ENCODE data around the gene KRT20.
"Not testable (repeated sequence)": the region's sequence is repeated elsewhere in the genome, so short reads cannot be mapped to it uniquely, and the experiment has no call there.

KRT20 gene

GRCh38 chr17:40884708-40885512, at the start of gene KRT20:
Gene KRT20 (minus strand): TSS chr17:40885242. CDS start chr17:40885185, 57 bp downstream.
- no peak for DNase-seq (ENCODE audit: low read depth)

GRCh38 chr17:40932608-40933007, 47.6 kb upstream of the KRT20 start:
- DNase-seq (ENCODE audit: low read depth): no peak

- no peak for DNase-seq (ENCODE audit: low read depth)
Observed at GRCh38 chr17:40931311-40931710, 46.3 kb upstream of the KRT20 start.

- DNase-seq (ENCODE audit: low read depth): no peak
Observed at GRCh38 chr17:40926341-40926740, 41.3 kb upstream of the KRT20 start.

- no peak for DNase-seq (ENCODE audit: low read depth)
Observed at GRCh38 chr17:40922239-40922638, 37.2 kb upstream of the KRT20 start.

- no peak for DNase-seq (ENCODE audit: low read depth)
Observed at GRCh38 chr17:40921026-40921425, 36.0 kb upstream of the KRT20 start.

GRCh38 chr17:40917116-40917515, 32.1 kb upstream of the KRT20 start:
- DNase-seq (ENCODE audit: low read depth): not testable (repeated sequence)

GRCh38 chr17:40916366-40916765, 31.3 kb upstream of the KRT20 start:
- no peak for DNase-seq (ENCODE audit: low read depth)

- no peak for DNase-seq (ENCODE audit: low read depth)
Observed at GRCh38 chr17:40915721-40916256, 30.7 kb upstream of the KRT20 start.

- no peak for DNase-seq (ENCODE audit: low read depth)
Observed at GRCh38 chr17:40915199-40915661, 30.2 kb upstream of the KRT20 start.

GRCh38 chr17:40914075-40914855, 29.2 kb upstream of the KRT20 start:
- no peak for DNase-seq (ENCODE audit: low read depth)

- no peak for DNase-seq (ENCODE audit: low read depth)
Observed at GRCh38 chr17:40912486-40913210, 27.6 kb upstream of the KRT20 start.

GRCh38 chr17:40910441-40910841, 25.4 kb upstream of the KRT20 start:
- no peak for DNase-seq (ENCODE audit: low read depth)

GRCh38 chr17:40909755-40910154, 24.7 kb upstream of the KRT20 start:
- no peak for DNase-seq (ENCODE audit: low read depth)

- DNase-seq (ENCODE audit: low read depth): peak; percentile 9
Observed at GRCh38 chr17:40909351-40909750, 24.3 kb upstream of the KRT20 start.

- DNase-seq (ENCODE audit: low read depth): no peak
Observed at GRCh38 chr17:40906613-40907012, 21.6 kb upstream of the KRT20 start.

- no peak for DNase-seq (ENCODE audit: low read depth)
Observed at GRCh38 chr17:40905370-40905769, 20.3 kb upstream of the KRT20 start.

- DNase-seq (ENCODE audit: low read depth): no peak
Observed at GRCh38 chr17:40903129-40903847, 18.2 kb upstream of the KRT20 start.

GRCh38 chr17:40902498-40902897, 17.5 kb upstream of the KRT20 start:
- DNase-seq (ENCODE audit: low read depth): no peak

- DNase-seq (ENCODE audit: low read depth): no peak
Observed at GRCh38 chr17:40901981-40902474, 17.0 kb upstream of the KRT20 start.

GRCh38 chr17:40900809-40901356, 15.8 kb upstream of the KRT20 start:
- no peak for DNase-seq (ENCODE audit: low read depth)
